ENCODE data around the gene CAMK1D. TPM values are rescaled to one million over a fixed set of nuclear protein-coding genes. Genes with fewer than 3 reads are reported as not detected.

CAMK1D gene
- total RNA-seq, 2 donors from 2014 or later, result 4.5 to 7.8 TPM

GRCh38 chr10:12510501-12510941 lies 161.2 kb downstream of the CAMK1D start:
- Histone ChIP-seq H3K4me3 (ENCODE audit: low read length) (no peak overlapping the region), H3K27ac (ENCODE audit: low read depth, low read length) (no peak overlapping the region), H3K36me3 (ENCODE audit: control insufficient read depth, insufficient read depth, low read length) (no peaks in the 10 kb centered on the region), H3K4me1 (ENCODE audit: control insufficient read depth, insufficient read depth, low read length) (no peaks in the 10 kb centered on the region), H3K27me3 (ENCODE audit: control insufficient read depth, insufficient read depth, low read length, poor library complexity, severe bottlenecking) (no peaks in the 10 kb centered on the region), H3K9me3 (ENCODE audit: control insufficient read depth, low read length) (no peaks in the 10 kb centered on the region), H3K9ac (ENCODE audit: extremely low read depth, low read length, poor library complexity, severe bottlenecking) (no peak overlapping the region)
- peaks cover 1% of the 10 kb centered on the region for H3K27me3 Mint-ChIP-seq (ENCODE audit: insufficient read depth)
- no peak overlapping the region for H3K27ac Mint-ChIP-seq
- 87 to 94% methylated on average over 6 to 8 of the region's 8 CpGs for WGBS, 2 experiments (ENCODE audit: insufficient coverage in 1 of 2, insufficient read length in 1 of 2)
- peaks cover 12% of the 10 kb centered on the region for H3K4me1 Mint-ChIP-seq
- no peaks in the 10 kb centered on the region for H3K9me3 Mint-ChIP-seq
- DNase-seq, result no peak
- H3K36me3 Mint-ChIP-seq (ENCODE audit: low read depth), result no peaks in the 10 kb centered on the region
- H3K4me3 Mint-ChIP-seq, result no peak overlapping the region
- TF ChIP-seq CTCF (conservative IDR thresholded peaks at IDR 0.05), result no peak

GRCh38 chr10:12510984-12511383 lies 161.6 kb downstream of the CAMK1D start:
- 64 to 80% methylated on average over 3 to 4 of the region's 4 CpGs for WGBS, 2 experiments (ENCODE audit: insufficient coverage in 1 of 2, insufficient read length in 1 of 2)
- H3K9ac ChIP-seq (ENCODE audit: extremely low read depth, low read length, poor library complexity, severe bottlenecking), result no peak overlapping the region
- Mint-ChIP-seq H3K4me3 (no peak overlapping the region), H3K27me3 (ENCODE audit: insufficient read depth) (peaks cover 1% of the 10 kb centered on the region), H3K4me1 (peaks cover 12% of the 10 kb centered on the region), H3K36me3 (ENCODE audit: low read depth) (no peaks in the 10 kb centered on the region), H3K9me3 (no peaks in the 10 kb centered on the region), H3K27ac (no peak overlapping the region)
- DNase-seq, result no peak
- no peak for TF ChIP-seq CTCF (conservative IDR thresholded peaks at IDR 0.05)
- H3K36me3 ChIP-seq (ENCODE audit: control insufficient read depth, insufficient read depth, low read length), result no peaks in the 10 kb centered on the region
- H3K4me1 ChIP-seq (ENCODE audit: control insufficient read depth, insufficient read depth, low read length), result no peaks in the 10 kb centered on the region
- H3K9me3 ChIP-seq (ENCODE audit: control insufficient read depth, low read length), result no peaks in the 10 kb centered on the region
- no peak overlapping the region for H3K27ac ChIP-seq (ENCODE audit: low read depth, low read length)
- H3K27me3 ChIP-seq (ENCODE audit: control insufficient read depth, insufficient read depth, low read length, poor library complexity, severe bottlenecking), result no peaks in the 10 kb centered on the region
- no peak overlapping the region for H3K4me3 ChIP-seq (ENCODE audit: low read length)

GRCh38 chr10:12511651-12512050 lies 162.3 kb downstream of the CAMK1D start:
- peaks cover 12% of the 10 kb centered on the region for H3K4me1 Mint-ChIP-seq
- no peaks in the 10 kb centered on the region for H3K9me3 Mint-ChIP-seq
- no peak overlapping the region for H3K4me3 Mint-ChIP-seq
- H3K27me3 Mint-ChIP-seq (ENCODE audit: insufficient read depth), result peaks cover 1% of the 10 kb centered on the region
- no peak for TF ChIP-seq CTCF (conservative IDR thresholded peaks at IDR 0.05)
- H3K27ac Mint-ChIP-seq, result no peak overlapping the region
- Histone ChIP-seq H3K9me3 (ENCODE audit: control insufficient read depth, low read length) (no peaks in the 10 kb centered on the region), H3K27me3 (ENCODE audit: control insufficient read depth, insufficient read depth, low read length, poor library complexity, severe bottlenecking) (no peaks in the 10 kb centered on the region), H3K36me3 (ENCODE audit: control insufficient read depth, insufficient read depth, low read length) (no peaks in the 10 kb centered on the region), H3K9ac (ENCODE audit: extremely low read depth, low read length, poor library complexity, severe bottlenecking) (no peak overlapping the region), H3K4me1 (ENCODE audit: control insufficient read depth, insufficient read depth, low read length) (no peaks in the 10 kb centered on the region), H3K27ac (ENCODE audit: low read depth, low read length) (no peak overlapping the region), H3K4me3 (ENCODE audit: low read length) (no peak overlapping the region)
- no peaks in the 10 kb centered on the region for H3K36me3 Mint-ChIP-seq (ENCODE audit: low read depth)
- DNase-seq, result no peak
- WGBS, 2 experiments (ENCODE audit: insufficient coverage in 1 of 2, insufficient read length in 1 of 2), result 94 to 95% methylated on average over 7 to 9 of the region's 9 CpGs

All from endodermal cell (in vitro differentiated cells).